Endothelial cell of umbilical vein (primary cell): ENCODE data around the gene EPHA10.

ENCODE experiments used
- POLR2A ChIP-seq: IDR thresholded peaks from 2 replicates; pipeline ENCODE4 v1.6.1; 2012; ENCODE audit warnings: low read depth, mild to moderate bottlenecking, control low read depth, low read length
- TF ChIP-seq, protein P1 (sequence below), 2 donors: IDR thresholded peaks; 1 replicate in 1 of 2; 2 replicates in 1 of 2; pipeline ENCODE4 v1.5.1; 2011; ENCODE audit warnings: low read length in 2 of 2, mild to moderate bottlenecking in 2 of 2, moderate library complexity in 2 of 2, control low read depth in 1 of 2, inconsistent platforms in 1 of 2, low read depth in 1 of 2; ENCODE audit not compliant: insufficient read depth in 1 of 2; ENCODE audit errors: extremely low read depth in 1 of 2

DNA sequence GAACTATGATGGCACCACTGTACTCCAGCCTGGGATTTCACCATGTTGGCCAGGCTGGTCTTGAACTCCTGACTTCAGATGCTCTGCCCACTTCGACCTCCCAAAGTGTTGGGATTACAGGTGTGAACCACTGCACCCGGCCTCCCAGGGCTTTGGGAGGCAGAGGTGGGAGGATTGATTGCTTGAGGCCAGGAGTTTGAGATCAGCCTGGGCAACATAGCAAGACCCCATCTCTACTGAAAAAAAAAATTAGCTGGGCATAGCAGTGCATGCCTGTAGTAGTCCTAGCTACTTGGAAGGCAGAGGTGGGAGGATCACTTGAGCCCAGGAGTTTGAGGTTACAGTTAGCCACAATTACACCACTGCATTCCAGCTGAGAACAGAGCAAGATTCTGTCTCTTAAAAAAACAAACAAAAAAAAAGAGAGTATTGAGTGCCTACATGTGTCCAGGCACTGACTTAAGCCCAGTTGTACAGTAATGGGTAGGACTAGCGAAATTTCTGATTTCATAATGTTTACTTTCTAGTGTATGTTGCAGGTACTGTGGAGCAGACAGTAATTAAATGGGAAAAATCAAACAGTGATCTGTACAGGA is 32.9 kb upstream of the EPHA10 start:
- TF ChIP-seq, protein P1, sequence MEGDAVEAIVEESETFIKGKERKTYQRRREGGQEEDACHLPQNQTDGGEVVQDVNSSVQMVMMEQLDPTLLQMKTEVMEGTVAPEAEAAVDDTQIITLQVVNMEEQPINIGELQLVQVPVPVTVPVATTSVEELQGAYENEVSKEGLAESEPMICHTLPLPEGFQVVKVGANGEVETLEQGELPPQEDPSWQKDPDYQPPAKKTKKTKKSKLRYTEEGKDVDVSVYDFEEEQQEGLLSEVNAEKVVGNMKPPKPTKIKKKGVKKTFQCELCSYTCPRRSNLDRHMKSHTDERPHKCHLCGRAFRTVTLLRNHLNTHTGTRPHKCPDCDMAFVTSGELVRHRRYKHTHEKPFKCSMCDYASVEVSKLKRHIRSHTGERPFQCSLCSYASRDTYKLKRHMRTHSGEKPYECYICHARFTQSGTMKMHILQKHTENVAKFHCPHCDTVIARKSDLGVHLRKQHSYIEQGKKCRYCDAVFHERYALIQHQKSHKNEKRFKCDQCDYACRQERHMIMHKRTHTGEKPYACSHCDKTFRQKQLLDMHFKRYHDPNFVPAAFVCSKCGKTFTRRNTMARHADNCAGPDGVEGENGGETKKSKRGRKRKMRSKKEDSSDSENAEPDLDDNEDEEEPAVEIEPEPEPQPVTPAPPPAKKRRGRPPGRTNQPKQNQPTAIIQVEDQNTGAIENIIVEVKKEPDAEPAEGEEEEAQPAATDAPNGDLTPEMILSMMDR (IDR thresholded peaks at IDR 0.05; ENCODE audit: extremely low read depth in 1 of 2, insufficient read depth in 1 of 2, low read depth in 1 of 2, low read length in 2 of 2): no peak
- TF ChIP-seq POLR2A: no peak
